ENCODE results near the gene TUBB6. TPM values are rescaled to one million over a fixed set of nuclear protein-coding genes. Genes with fewer than 3 reads are reported as not detected.

TUBB6 gene
- polyA plus RNA-seq, 4 donors = 11.9 to 56.4 (median 29.5) TPM

DNA sequence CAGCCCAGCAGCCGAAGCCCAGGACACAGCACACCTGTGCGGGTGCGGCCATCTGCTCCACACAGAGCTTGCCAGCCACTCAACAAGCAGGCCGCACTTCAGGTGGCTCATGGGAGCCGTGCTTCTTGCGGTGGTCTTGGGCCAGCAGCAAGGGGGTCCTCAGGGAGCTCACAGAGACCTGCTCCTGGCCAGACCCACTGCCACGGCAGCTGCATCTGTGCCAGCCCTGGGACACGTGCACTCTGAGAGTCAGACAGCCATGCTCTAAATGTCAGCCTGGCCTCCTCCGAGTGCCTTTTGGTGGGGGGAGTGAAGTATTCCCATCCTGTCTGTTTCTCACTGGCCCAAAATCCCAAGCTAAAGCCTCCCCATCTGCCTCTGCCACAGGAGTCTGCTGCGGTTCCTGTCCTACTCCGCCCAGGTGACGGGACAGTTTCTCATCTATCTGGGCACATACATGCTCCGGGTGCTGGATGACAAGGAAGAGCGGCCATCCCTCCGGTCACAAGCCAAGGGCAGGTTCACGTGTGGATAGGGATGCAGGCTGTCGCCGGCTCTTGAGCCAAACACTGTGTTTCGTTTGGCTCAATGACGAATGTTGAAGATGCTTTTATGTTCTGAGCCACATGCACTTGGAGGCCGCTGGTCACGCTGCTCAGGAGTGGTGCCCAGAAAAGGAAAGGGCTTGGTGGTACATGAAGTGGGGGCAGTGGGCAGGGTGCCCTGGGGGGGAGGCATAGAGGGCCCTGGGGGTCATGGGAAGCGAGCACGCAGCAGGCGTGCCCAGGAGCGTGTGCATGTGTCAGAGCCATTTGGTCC lies 31.1 kb upstream of the TUBB6 start:
- FAIRE-seq = no peak
- H3K36me3 ChIP-seq (ENCODE audit: control insufficient read depth in 3 of 3, insufficient read depth in 2 of 3, low read depth in 1 of 3, low read length in 3 of 3) = no peaks in the 10 kb centered on the region
- no peaks in the 10 kb centered on the region for H3K9me3 ChIP-seq (ENCODE audit: control insufficient read depth in 2 of 2, insufficient read depth in 1 of 2, low read depth in 1 of 2, low read length in 1 of 2)
- DNase-seq = no peak
- peaks cover 0 to 3% (median 0%) of the 10 kb centered on the region in 3 donors for H3K27me3 ChIP-seq (ENCODE audit: control insufficient read depth in 3 of 3, insufficient read depth in 3 of 3, low read length in 3 of 3)
- H3K4me1 ChIP-seq (ENCODE audit: control insufficient read depth in 3 of 3, insufficient read depth in 2 of 3, low read depth in 1 of 3, low read length in 2 of 3) = no peaks in the 10 kb centered on the region
- H3K4me3 ChIP-seq (ENCODE audit: low read depth in 1 of 3, low read length in 3 of 3) = no peak overlapping the region
- WGBS, 3 donors = 84 to 87% (median 86%) methylated on average over 26 of the region's 26 CpGs
- H3K27ac ChIP-seq (ENCODE audit: low read depth in 1 of 3, low read length in 2 of 3) = peak overlapping the region in 1 of 3 donors; percentile 27

DNA sequence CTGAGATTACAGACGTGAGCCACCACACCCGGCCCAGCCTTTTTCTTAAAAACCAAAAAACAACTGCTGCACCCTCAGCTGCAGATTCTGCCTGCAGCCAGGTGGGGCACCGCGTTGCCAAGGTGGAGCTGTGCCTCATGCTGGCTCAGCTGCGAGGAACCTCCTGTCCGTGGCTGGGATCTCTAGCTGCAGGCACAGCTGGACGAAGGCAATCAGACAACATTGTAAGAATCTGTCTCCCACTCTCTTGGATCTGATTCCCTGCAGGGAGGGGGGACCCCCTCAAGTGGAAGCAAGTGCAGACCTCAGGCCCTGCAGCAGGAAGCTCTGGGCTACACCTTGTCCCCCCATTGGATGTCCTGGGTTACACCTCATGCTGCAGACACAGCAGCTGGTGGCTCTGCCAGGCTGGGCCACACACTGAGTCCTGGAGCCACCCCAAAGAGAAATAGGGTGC lies 29.8 kb upstream of the TUBB6 start:
- no peak for DNase-seq
- H3K4me1 ChIP-seq (ENCODE audit: control insufficient read depth in 3 of 3, insufficient read depth in 2 of 3, low read depth in 1 of 3, low read length in 2 of 3) = no peaks in the 10 kb centered on the region
- H3K36me3 ChIP-seq (ENCODE audit: control insufficient read depth in 3 of 3, insufficient read depth in 2 of 3, low read depth in 1 of 3, low read length in 3 of 3) = no peaks in the 10 kb centered on the region
- FAIRE-seq = no peak
- peak overlapping the region in 2 of 3 donors; percentile 83 to 89 for H3K27ac ChIP-seq (ENCODE audit: low read depth in 1 of 3, low read length in 2 of 3)
- H3K4me3 ChIP-seq (ENCODE audit: low read depth in 1 of 3, low read length in 3 of 3) = no peak overlapping the region
- peaks cover 0 to 7% (median 3%) of the 10 kb centered on the region in 3 donors for H3K27me3 ChIP-seq (ENCODE audit: control insufficient read depth in 3 of 3, insufficient read depth in 3 of 3, low read length in 3 of 3)
- H3K9me3 ChIP-seq (ENCODE audit: control insufficient read depth in 2 of 2, insufficient read depth in 1 of 2, low read depth in 1 of 2, low read length in 1 of 2) = no peaks in the 10 kb centered on the region
- WGBS, 3 donors = 40 to 54% (median 44%) methylated on average over 7 of the region's 7 CpGs

DNA sequence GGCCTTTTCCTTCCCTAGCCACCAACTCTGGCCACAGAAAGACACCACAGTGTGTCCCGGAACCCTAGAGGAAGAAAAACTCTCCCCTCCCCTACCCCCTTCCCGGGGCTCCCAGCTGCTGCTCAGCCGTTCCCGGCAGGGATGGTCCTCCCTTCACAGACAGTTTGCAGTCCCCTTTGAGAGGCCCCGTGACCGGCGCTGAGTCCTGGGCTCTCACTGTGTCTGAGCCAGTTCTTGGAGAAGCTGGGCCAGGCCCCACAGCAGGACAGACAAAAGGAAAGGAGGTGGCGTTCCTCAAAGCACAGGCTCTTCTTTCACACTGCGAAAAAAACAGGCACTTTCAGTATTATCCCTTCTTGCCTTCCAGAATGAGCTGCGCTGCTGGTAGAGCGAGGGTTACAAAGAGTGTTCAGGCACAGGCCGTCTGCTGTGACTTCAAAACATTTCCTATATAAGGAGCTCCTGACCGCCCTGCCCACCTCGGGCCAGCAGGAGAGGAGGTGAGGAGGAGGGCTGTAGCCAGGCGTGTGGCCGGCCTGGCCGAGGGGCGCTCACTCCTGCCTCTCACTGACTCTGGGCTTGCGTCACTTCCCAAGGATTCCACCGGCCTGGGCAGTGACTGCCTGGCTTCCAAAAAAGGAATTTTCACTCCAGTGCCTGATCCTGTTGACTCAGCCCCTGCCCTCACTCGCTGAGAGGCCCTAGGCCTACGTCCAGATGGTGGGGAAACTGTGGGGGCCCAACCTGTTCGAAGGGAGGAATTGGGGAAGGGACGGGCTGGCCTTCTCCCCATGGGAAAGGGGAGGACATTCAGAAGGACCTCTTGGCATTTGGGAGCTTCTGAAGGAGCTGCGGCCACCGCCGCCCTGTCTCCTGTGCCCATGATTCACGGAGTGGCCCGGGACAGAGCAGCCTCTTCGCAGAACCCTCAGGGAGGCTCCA lies 29.0 kb upstream of the TUBB6 start:
- DNase-seq = peak in 1 of 2 donors; percentile 45
- Histone ChIP-seq H3K36me3 (ENCODE audit: control insufficient read depth in 3 of 3, insufficient read depth in 2 of 3, low read depth in 1 of 3, low read length in 3 of 3) (no peaks in the 10 kb centered on the region), H3K27me3 (ENCODE audit: control insufficient read depth in 3 of 3, insufficient read depth in 3 of 3, low read length in 3 of 3) (peaks cover 0 to 9% (median 1%) of the 10 kb centered on the region in 3 donors), H3K4me3 (ENCODE audit: low read depth in 1 of 3, low read length in 3 of 3) (peak overlapping the region in 1 of 3 donors; percentile 26), H3K9me3 (ENCODE audit: control insufficient read depth in 2 of 2, insufficient read depth in 1 of 2, low read depth in 1 of 2, low read length in 1 of 2) (no peaks in the 10 kb centered on the region), H3K27ac (ENCODE audit: low read depth in 1 of 3, low read length in 2 of 3) (peak overlapping the region in 2 of 3 donors; percentile 83 to 89), H3K4me1 (ENCODE audit: control insufficient read depth in 3 of 3, insufficient read depth in 2 of 3, low read depth in 1 of 3, low read length in 2 of 3) (no peaks in the 10 kb centered on the region)
- FAIRE-seq = no peak
- WGBS, 3 donors = 52 to 75% (median 66%) methylated on average over 30 of the region's 30 CpGs

DNA sequence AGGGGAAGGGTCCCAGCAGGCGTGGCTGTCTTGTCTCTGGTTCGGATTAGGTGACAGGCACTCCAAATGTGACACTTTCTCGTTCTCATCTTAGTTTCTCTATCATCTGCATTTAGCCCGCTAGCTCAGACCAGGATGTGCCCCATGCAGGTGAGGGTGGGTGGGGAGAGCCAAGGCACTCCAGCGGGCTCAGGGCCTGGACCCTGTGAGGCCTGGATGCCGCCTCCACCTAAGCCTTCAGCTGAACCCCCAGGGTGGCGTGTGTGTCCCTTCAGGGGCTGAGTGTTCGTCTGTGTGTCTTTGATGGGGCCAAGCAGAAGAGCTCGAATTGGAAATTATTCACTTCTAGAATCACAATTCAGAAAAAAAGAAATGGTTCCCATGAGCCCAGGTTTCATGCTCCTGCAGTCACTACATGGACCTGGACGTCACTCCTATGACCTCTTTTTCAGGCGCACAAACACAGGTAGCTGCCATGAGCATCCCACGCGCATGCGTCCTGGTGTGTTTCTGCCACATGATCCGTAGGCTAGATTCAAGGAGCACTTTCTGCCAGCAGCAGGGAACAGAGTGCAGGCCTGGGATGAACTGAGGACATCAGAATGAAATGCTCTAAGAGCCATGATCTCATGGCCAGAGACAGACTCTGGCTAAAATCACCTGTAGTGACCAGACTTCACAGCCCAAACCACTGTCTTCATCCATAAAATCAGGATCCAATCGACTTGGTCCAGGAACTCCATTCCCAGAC lies 28.1 kb upstream of the TUBB6 start:
- FAIRE-seq (no peak), DNase-seq (no peak)
- H3K4me1 ChIP-seq (ENCODE audit: control insufficient read depth in 3 of 3, insufficient read depth in 2 of 3, low read depth in 1 of 3, low read length in 2 of 3) = no peaks in the 10 kb centered on the region
- no peaks in the 10 kb centered on the region for H3K36me3 ChIP-seq (ENCODE audit: control insufficient read depth in 3 of 3, insufficient read depth in 2 of 3, low read depth in 1 of 3, low read length in 3 of 3)
- H3K4me3 ChIP-seq (ENCODE audit: low read depth in 1 of 3, low read length in 3 of 3) = peak overlapping the region in 1 of 3 donors; percentile 5
- WGBS, 3 donors = 81 to 87% (median 82%) methylated on average over 16 of the region's 16 CpGs
- peak overlapping the region in 2 of 3 donors; percentile 83 to 89 for H3K27ac ChIP-seq (ENCODE audit: low read depth in 1 of 3, low read length in 2 of 3)
- H3K27me3 ChIP-seq (ENCODE audit: control insufficient read depth in 3 of 3, insufficient read depth in 3 of 3, low read length in 3 of 3) = peaks cover 0 to 14% (median 0%) of the 10 kb centered on the region in 3 donors
- H3K9me3 ChIP-seq (ENCODE audit: control insufficient read depth in 2 of 2, insufficient read depth in 1 of 2, low read depth in 1 of 2, low read length in 1 of 2) = no peaks in the 10 kb centered on the region

DNA sequence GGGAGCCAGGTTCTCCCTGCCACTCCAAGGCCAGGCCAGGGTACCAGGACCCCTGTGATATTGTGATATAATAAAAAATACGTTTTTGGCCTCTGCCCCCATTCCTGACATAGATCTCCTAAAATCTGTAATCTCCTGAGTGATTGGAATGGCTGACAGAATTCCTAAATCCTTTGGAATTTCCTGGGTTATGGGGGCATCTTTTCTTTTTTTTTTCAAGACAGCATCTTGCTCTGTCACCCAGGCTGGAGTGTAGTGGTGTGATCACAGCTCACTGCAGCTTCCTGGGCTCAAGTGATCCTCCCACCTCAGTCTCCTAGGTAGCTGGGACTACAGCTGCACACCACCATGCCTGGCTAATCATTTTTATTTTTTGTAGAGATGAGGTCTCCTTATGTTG lies 26.2 kb upstream of the TUBB6 start:
- Histone ChIP-seq H3K4me3 (ENCODE audit: low read depth in 1 of 3, low read length in 3 of 3) (no peak overlapping the region), H3K27me3 (ENCODE audit: control insufficient read depth in 3 of 3, insufficient read depth in 3 of 3, low read length in 3 of 3) (peaks cover 0 to 20% (median under 1%) of the 10 kb centered on the region in 3 donors), H3K36me3 (ENCODE audit: control insufficient read depth in 3 of 3, insufficient read depth in 2 of 3, low read depth in 1 of 3, low read length in 3 of 3) (no peaks in the 10 kb centered on the region), H3K27ac (ENCODE audit: low read depth in 1 of 3, low read length in 2 of 3) (no peak overlapping the region), H3K4me1 (ENCODE audit: control insufficient read depth in 3 of 3, insufficient read depth in 2 of 3, low read depth in 1 of 3, low read length in 2 of 3) (no peaks in the 10 kb centered on the region), H3K9me3 (ENCODE audit: control insufficient read depth in 2 of 2, insufficient read depth in 1 of 2, low read depth in 1 of 2, low read length in 1 of 2) (no peaks in the 10 kb centered on the region)
- no peak for FAIRE-seq
- 12 to 39% (median 20%) methylated on average over 1 of the region's 1 CpG for WGBS, 3 donors
- no peak for DNase-seq

DNA sequence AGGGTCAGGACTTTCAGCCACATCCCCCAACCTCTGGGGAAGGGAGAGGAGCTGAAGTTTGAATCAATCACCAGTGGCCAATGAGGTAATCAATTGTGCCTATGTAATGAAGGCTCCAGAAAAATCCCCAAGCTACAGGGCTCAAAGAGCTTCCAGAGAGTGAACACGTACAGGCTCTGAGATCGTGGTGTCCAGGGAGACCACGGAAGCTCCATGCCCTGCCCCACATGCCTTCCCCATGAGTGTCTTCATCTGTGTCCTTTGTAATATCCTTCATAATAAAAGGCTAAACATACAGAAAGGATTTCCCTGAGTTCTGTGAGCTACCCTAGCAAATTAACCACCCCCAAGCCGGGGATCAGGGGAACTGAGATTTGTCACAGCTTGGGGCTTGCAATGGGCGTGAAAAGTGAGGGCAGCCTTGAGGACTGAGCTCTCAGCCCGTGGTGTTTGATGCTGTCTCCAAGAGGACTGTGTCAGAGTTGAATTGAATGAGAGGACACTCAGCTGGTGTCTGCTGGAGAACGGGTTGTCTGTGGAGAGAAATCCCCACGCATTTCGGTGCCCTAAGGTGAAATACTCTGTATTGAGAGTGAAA lies 25.5 kb upstream of the TUBB6 start:
- Histone ChIP-seq H3K4me1 (ENCODE audit: control insufficient read depth in 3 of 3, insufficient read depth in 2 of 3, low read depth in 1 of 3, low read length in 2 of 3) (peaks cover 0 to 1% (median 0%) of the 10 kb centered on the region in 3 donors), H3K27me3 (ENCODE audit: control insufficient read depth in 3 of 3, insufficient read depth in 3 of 3, low read length in 3 of 3) (peaks cover 0 to 26% (median 5%) of the 10 kb centered on the region in 3 donors), H3K4me3 (ENCODE audit: low read depth in 1 of 3, low read length in 3 of 3) (no peak overlapping the region), H3K36me3 (ENCODE audit: control insufficient read depth in 3 of 3, insufficient read depth in 2 of 3, low read depth in 1 of 3, low read length in 3 of 3) (no peaks in the 10 kb centered on the region), H3K27ac (ENCODE audit: low read depth in 1 of 3, low read length in 2 of 3) (peak overlapping the region in 1 of 3 donors; percentile 55), H3K9me3 (ENCODE audit: control insufficient read depth in 2 of 2, insufficient read depth in 1 of 2, low read depth in 1 of 2, low read length in 1 of 2) (no peaks in the 10 kb centered on the region)
- DNase-seq (no peak), FAIRE-seq (no peak)
- WGBS, 3 donors = 59 to 75% (median 73%) methylated on average over 9 of the region's 9 CpGs

DNA sequence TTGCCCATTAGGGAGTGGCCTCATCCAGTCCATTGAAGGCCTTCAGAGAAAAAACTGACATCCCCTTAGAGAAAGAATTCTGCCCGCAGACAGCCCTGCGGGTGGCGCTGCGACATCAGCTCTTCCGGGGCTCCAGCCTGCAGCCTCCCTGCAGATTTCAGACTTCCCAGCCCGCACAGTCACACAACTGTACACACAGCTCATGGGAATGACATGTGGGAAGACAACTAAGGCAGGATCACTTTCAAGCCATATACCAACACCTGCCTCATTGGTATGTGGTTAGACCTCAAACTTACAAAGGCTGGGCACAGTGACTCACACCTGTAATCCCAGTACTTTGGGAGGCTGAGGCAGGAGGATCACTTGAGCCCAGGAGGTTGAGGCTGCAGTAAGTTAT lies 24.8 kb upstream of the TUBB6 start:
- WGBS, 3 donors = 59 to 68% (median 67%) methylated on average over 6 of the region's 6 CpGs
- Histone ChIP-seq H3K9me3 (ENCODE audit: control insufficient read depth in 2 of 2, insufficient read depth in 1 of 2, low read depth in 1 of 2, low read length in 1 of 2) (no peaks in the 10 kb centered on the region), H3K4me3 (ENCODE audit: low read depth in 1 of 3, low read length in 3 of 3) (no peak overlapping the region), H3K4me1 (ENCODE audit: control insufficient read depth in 3 of 3, insufficient read depth in 2 of 3, low read depth in 1 of 3, low read length in 2 of 3) (peaks cover 0 to 5% (median 0%) of the 10 kb centered on the region in 3 donors), H3K27ac (ENCODE audit: low read depth in 1 of 3, low read length in 2 of 3) (no peak overlapping the region), H3K36me3 (ENCODE audit: control insufficient read depth in 3 of 3, insufficient read depth in 2 of 3, low read depth in 1 of 3, low read length in 3 of 3) (no peaks in the 10 kb centered on the region), H3K27me3 (ENCODE audit: control insufficient read depth in 3 of 3, insufficient read depth in 3 of 3, low read length in 3 of 3) (peaks cover 0 to 34% (median 11%) of the 10 kb centered on the region in 3 donors)
- FAIRE-seq (no peak), DNase-seq (no peak)
